GM13977 (cell line): ENCODE results near the gene MRPS26.
"Not testable (repeated sequence)": the region's sequence is repeated elsewhere in the genome, so short reads cannot be mapped to it uniquely, and the experiment has no call there.

Source experiments
- DNase-seq: peaks from one replicate; pipeline ENCODE4 v3.0.0; 2012; ENCODE audit warnings: low spot score
- in situ Hi-C: fragments of 300-500 bp; cut with MboI; formaldehyde crosslinking; loops from one replicate; pipeline ENCODE4 v1.12.0; 2022; ENCODE audit warnings: low sequenced_read_pairs, low pct_unique_long_range_greater_than_20kb, mixed read lengths, inconsistent platforms; ENCODE audit not compliant: unreplicated experiment
- TF ChIP-seq, protein P1 (sequence below): IDR thresholded peaks from 2 replicates; pipeline ENCODE4 v1.5.1; 2012; ENCODE audit warnings: mild to moderate bottlenecking, control low read depth; ENCODE audit not compliant: insufficient read depth; ENCODE audit errors: extremely low read depth, missing control alignments

Gene MRPS26

DNA sequence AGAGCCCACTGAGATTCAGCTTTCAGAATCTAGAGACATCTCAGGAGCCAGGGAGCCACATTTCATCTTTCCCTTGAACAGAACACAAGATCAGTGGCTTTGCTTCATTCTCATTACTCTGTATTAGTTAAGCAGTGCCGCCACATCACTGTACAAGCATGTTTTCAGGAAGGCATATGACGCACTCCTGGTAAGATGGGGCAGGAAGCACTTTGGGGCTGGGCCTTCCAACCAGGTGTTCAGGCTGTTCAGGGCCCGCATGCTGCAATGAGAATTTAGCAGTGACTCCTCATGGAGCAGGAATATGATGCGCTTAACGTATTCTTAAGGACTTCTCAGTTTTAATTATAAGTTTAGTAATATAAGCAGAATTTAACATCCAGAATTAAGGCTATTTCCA, 32.1 kb upstream of the MRPS26 start:
- TF ChIP-seq, protein P1, sequence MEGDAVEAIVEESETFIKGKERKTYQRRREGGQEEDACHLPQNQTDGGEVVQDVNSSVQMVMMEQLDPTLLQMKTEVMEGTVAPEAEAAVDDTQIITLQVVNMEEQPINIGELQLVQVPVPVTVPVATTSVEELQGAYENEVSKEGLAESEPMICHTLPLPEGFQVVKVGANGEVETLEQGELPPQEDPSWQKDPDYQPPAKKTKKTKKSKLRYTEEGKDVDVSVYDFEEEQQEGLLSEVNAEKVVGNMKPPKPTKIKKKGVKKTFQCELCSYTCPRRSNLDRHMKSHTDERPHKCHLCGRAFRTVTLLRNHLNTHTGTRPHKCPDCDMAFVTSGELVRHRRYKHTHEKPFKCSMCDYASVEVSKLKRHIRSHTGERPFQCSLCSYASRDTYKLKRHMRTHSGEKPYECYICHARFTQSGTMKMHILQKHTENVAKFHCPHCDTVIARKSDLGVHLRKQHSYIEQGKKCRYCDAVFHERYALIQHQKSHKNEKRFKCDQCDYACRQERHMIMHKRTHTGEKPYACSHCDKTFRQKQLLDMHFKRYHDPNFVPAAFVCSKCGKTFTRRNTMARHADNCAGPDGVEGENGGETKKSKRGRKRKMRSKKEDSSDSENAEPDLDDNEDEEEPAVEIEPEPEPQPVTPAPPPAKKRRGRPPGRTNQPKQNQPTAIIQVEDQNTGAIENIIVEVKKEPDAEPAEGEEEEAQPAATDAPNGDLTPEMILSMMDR = no peak
- in situ Hi-C loops = no loop called here

DNA sequence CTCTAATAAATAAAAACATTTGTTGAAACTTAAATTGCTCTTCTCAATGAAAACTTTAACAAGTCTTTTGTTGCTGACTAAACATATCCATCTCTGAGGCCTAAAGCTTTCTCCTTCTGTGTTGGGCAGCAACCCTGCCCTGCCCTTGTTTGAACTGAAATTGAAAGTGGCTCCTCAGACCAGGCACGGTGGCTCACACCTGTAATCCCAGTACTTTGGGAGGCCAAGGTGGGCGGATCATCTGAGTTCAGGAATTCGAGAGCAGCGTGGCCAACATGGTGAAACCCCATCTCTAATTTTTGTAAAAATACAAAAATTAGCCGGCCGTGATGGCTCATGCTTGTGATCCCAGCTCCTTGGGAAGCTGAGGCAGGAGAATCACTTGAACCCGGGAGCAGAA, 31.7 kb upstream of the MRPS26 start:
- TF ChIP-seq, protein P1 = no peak
- in situ Hi-C loops = no loop called here
- DNase-seq = no peak

More for the DNA sequence above, 32.1 kb upstream of the MRPS26 start:
- no peak for DNase-seq

DNA sequence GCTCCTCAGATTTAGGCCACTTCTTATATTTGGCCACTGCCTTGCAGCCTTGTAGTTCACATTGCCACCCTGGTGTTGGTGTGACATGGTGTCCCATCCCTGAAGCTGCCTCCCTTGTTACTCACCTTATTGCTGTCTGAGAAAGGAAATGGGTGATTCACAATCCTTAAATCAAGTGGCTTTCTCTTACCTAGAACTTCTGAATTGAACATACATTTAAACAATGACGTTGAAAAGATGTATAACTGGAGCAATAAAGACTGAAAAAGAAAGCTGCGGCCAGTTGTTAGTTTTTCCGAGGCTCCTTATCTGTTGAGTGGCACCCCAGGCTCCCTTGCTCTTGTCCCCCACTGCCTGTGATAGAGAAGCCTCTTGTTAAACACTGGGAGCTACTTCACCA, 31.2 kb upstream of the MRPS26 start:
- TF ChIP-seq, protein P1 = no peak
- no peak for DNase-seq
- in situ Hi-C loops = no loop called here

DNA sequence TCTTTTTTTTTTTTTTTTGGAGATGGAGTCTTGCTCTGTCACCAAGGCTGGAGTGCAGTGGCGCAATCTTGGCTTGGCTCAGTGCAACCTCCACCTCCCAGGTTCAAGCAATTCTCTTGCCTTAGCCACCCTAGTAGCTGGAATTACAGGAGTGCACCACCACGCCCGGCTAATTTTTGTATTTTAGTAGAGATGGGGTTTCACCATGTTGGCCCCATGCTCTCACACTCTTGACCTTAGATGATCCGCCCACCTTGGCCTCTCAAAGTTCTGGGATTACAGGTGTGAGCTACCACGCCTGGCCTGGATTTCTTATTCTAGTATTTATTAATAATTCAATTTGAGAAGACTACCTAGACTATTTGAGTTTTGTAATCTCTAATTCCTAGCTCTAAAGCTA, 30.6 kb upstream of the MRPS26 start:
- in situ Hi-C loops, DNase-seq: not testable (repeated sequence)

DNA sequence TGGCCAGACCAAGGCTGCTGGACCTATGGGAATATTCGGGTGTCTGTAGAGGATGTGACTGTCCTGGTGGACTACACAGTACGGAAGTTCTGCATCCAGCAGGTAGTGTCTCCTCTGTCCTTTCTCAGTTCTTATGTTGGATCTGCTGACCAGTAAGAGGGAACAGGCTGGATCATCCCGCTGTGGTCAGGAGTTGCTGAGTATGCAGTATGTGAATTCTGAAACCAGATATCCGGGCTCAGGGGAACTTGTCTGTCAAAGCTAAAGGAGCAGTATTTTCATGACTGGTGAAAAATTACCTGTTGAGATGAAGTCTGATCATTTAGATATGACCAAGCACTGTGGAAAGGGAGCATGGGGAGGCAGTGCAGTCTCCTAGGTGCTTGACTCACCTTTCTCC, 24.5 kb upstream of the MRPS26 start:
- DNase-seq = no peak
- TF ChIP-seq, protein P1 = no peak
- in situ Hi-C loops = no loop called here

DNA sequence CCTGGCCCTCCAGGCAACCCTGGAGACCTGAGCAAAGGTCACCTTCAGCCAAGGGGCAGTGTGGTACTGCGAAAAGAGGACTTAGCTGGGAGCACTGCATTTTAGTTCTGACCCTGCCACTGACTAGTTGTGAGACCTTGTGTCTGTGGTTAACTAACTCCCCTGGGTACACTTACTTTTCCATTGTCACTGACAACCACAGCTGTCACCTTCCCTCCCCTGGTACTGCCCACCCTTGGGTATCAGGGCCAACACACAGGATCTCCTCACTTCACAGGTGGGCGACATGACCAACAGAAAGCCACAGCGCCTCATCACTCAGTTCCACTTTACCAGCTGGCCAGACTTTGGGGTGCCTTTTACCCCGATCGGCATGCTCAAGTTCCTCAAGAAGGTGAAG, 24.1 kb upstream of the MRPS26 start:
- TF ChIP-seq, protein P1 = no peak
- in situ Hi-C loops = no loop called here
- no peak for DNase-seq

DNA sequence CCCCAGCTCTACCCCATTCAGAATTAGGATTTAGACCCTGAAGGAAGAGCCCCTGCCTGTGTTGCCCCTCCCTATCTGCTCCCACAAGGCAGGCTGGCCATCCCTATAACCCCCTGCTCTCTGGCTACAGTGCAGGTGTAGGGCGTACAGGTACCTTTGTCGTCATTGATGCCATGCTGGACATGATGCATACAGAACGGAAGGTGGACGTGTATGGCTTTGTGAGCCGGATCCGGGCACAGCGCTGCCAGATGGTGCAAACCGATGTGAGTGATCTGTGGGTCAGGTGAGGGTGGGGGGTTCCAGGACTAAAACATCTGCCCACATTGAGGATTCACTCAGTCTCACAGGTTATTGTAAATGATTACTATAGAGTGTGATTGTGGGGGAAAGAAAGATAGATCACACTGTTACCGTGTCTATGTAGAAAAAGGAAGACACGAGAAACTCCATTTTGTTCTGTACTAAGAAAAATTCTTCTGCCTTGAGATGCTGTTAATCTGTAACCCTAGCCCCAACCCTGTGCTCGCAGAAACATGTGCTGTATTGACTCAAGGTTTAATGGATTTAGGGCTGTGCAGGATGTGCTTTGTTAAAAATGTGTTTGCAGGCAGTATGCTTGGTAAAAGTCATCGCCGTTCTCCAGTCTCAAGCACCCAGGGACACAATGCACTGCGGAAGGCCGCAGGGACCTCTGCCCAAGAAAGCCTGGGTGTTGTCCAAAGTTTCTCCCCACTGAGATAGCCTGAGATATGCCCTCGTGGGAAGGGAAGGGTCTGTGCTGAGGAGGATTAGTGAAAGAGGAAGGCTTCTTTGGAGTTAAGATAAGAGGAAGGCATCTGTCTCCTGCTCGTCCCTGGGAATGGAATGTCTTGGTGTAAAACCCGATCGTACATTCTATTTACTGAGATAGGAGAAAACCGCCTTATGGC, 23.0 kb upstream of the MRPS26 start:
- DNase-seq, in situ Hi-C loops: not testable (repeated sequence)
